GM19351 (cell line): ENCODE measurements around the gene SDSL.

Source experiments
- ATAC-seq: cut with Tn5 transposase; IDR thresholded peaks from one replicate; pipeline ENCODE4 v1.9.1; 2021; ENCODE audit warnings: mild to moderate bottlenecking, moderate library complexity; ENCODE audit not compliant: unreplicated experiment

The SDSL gene, protein sequence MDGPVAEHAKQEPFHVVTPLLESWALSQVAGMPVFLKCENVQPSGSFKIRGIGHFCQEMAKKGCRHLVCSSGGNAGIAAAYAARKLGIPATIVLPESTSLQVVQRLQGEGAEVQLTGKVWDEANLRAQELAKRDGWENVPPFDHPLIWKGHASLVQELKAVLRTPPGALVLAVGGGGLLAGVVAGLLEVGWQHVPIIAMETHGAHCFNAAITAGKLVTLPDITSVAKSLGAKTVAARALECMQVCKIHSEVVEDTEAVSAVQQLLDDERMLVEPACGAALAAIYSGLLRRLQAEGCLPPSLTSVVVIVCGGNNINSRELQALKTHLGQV

DNA sequence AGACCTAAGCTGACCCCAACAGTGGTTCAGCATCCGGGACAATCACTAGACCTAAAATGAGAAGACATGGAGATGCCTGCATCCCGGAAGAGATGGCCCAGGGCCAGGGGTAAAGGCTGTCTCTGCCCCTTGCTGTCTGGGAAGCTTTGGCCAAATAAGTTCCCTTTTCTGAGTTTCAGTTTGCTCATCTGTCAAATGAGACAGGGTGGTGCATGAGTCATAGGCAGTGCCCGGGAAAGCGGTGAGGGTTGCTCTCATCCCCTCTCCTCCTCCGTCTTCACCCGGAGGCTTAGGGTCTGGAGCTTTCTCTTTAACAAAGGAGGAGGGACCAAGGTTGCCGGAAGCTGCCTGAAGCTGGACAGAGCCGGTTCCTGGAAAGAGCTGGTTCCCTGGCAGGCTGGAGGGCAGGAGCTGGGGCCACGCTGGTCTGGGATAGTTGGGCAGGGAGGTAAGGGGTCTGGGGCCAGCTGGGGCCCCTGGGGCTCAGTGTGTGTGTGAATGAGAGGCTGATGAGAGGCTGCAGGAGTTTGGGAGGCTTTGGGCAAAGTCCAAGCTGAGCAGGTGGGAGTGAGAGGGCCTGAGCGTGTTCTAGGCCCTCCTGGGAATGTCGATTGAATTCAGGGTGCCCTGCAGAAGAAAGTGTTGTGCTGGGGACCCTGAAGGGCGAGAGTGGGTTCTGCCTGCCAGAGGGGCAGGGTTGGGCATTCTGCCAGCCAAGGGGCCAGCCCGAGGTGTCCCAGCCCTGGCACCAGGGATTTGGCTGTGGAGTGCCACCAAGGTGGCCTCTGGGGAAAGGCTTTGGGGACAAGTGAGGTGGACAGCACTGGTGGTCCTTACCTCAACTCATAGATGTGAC lies at the start of gene SDSL:
TSS of gene SDSL (plus strand) at position 351 of the 856 bp plus-strand sequence. CDS start 5,603 bp downstream, outside the sequence.
- ATAC-seq, result peak; percentile 75

DNA sequence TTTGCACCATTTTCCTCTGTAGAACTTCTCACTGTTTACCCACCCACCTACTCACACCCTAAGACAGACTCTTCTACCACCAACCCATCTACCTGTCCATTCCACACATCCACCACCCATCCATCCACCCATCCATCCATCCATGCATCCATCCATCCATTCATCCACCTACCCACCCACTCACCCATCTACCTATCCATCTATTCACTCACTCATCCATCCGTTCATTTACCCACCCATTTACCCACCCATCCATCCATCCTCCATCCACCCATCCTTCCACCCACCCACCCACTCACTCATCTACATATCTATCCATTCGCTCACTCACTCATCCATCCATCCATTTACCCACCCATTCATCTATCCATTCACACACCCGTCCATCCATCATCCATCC lies 48.7 kb upstream of the SDSL start:
- ATAC-seq, result no peak

DNA sequence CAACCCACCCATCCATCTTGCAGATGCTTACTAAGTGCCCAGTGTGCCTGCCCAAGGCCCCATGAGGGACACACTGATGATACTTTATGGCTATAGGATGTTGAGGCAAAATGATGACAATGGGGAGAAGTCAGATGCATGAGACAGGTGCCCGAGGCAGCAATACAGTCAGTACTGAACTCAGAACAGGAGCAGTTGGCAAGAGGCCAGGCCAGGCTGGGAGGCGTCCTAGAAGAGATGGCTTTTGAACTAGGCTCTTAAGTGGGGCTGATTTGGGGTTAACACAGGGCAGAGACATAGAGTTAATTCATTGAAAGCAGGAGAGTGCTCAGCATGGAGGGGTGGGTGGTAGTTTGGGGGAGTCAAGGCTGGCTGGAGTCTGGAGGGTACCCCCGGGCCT lies 48.2 kb upstream of the SDSL start:
- ATAC-seq, result no peak

DNA sequence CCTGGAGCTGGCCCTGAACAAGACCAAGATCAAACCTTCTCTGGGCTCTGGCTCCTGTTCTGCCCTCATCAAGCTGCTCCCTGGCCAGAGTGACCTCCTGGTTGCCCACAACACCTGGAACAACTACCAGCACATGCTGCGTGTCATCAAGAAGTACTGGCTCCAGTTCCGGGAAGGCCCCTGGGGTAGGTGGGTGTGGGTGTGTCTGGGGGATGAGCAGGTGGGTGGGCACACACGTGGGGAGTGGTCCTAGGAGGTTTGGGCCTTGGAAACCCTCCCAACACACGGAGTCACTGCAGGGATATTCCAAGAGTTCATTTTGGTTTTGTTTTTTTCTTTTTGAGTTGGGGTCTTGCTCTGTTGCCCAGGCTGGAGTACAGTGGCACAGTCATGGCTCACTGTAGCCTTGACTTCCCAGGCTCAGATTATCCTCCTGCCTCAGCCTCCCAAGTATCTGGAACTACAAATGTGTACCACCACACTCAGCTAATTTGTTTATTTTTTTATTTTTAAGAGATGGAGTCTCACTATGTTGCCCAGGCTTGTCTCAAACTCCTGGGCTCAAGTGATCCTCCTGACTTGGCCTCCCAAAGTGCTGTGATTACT lies 47.3 kb upstream of the SDSL start:
- ATAC-seq, result no peak

DNA sequence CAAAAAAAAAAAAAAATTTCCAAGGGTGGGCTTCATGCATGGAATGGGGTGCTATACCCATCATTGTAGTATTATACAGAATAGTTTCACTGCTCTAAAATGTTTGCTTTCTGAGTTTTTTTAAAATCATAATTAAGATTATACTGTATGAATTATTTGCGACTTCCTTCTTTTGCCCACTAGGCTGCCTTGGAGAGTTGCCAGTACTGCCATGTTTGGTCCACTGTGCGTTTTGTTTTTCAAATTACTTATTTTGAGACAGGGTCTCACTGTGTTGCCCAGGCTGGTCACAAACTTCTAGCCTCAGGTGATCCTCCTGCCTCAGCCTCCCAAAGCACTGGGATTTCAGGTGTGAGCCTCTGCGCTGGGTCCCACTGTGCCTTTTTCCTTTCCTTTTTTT lies 43.9 kb upstream of the SDSL start:
- no peak for ATAC-seq

DNA sequence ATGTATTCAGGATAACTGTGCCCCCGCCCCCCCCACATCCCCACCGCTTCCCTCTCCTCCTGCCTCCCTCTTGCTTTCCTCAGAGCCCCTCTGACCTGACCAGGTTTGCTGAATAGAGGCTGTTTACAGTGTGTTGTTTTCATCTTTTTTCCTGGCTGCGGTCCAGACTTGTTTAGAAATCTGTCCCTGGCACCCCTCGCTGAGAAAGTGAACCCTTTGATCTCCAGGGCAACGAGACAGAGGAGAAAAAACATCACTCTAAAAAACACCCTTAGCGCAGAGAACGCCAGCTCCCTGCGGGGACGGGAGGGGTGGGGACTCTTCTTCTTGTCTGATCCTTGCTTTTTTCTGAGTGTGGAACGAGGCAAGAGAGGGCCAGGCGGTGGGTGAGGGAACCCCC lies 41.0 kb upstream of the SDSL start:
- no peak for ATAC-seq

DNA sequence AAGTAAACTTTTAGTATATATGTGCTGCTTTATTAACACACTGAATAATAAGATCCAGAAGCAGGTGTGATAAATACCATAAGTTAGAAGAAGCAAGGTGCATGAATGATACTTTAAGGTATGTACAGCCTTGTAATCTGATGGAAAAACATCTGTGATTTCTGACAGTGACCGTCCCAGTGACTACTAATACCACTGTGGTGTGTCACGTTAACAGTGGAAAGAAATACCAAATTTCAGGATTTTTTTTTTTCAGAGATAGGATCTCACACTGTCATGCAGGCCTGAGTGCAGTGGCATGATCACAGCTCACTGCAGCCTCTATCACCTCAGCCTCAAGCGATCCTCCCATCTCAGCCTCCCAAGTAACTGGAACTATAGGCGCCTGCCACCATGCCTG lies 40.0 kb upstream of the SDSL start:
- ATAC-seq, result no peak

DNA sequence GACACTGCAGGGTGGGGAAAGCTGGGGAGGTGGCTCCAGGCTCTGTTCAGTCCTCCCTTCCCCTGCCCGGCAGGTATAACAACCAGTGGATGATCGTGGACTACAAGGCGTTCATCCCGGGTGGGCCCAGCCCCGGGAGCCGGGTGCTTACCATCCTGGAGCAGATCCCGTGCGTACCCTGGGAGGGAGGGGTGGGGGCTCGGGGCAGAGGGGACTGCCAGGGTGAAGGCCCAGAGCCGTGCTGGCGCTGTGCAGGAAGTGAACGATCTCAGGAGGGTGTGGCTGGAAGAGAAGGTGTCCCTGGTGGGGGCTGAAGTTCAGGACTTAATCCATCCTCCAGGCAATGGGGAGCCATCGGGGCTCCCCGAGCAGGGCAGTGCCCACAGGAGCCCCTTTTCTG lies 37.4 kb upstream of the SDSL start:
- ATAC-seq, result no peak

DNA sequence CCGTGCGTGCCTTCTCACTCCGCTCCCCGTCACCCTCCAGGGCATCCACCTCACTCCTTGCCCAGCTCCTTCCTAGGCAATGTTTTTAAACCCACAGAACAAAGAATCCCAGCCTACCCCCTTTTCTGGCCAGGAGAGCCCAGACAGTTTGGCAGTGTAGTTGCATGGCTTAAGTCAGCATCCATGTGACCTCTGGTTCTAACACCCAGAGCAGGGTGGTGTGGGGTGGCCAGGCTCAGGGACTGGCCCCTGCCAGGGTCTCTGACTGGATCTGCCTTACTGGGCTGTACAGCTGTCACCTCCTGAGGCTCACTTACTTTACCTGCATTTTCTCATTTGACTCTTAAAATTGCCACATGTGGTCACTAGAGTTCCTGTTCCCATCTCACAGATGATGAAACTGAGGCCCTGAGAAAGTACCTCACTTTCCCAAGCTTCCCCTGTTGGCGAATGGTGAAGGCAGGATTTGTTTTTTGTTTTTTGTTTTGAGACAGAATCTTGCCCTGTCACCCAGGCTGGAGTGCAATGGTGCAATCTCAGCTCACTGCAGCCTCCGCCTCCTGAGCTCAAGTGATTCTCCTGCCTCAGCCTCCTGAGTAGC lies 36.8 kb upstream of the SDSL start:
- no peak for ATAC-seq

DNA sequence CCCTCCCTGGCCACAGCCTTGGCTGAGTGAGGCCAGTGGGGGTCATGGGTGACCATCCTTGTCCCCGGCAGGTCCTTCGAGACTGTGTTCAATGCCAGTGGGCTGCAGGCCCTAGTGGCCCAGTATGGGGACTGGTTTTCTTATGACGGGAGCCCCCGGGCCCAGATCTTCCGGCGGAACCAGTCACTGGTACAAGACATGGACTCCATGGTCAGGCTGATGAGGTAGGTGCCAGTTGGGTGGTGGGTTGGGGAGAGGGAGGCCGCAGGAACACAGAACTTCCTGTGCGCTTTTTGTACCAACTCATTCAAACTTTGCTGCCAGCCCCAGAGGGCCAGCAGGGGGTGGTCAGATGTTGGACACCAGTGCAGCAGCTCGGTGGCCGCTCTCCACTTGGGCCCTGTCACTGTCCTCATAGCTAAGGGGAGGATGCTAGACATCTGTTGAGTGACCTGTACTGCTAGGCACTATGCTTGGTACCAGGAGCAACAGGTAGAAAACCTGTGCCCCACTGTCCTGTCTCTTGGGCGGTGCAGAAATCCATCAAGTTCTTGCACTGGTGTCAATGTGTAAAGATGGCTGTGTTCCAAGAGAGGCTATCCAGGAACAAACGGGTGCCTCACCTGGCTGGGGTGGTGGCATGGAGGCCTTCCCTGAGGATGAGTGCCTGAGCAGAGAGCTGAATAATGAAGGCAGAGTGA lies 35.2 kb upstream of the SDSL start:
- no peak for ATAC-seq

DNA sequence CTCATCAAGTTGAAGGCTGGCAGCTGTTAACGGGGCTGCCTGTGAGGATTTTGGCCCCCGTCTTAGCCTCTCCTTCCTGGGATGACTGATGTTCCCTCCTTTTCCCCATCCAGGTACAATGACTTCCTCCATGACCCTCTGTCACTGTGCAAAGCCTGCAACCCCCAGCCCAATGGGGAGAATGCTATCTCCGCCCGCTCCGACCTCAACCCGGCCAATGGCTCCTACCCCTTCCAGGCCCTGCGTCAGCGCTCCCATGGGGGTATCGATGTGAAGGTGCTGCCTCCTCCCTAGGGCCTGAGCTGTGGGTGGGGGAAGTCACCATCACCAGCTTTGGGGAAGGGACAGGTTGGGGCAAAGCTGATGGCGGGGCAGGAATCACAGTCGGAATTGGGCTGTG lies 34.5 kb upstream of the SDSL start:
- no peak for ATAC-seq

DNA sequence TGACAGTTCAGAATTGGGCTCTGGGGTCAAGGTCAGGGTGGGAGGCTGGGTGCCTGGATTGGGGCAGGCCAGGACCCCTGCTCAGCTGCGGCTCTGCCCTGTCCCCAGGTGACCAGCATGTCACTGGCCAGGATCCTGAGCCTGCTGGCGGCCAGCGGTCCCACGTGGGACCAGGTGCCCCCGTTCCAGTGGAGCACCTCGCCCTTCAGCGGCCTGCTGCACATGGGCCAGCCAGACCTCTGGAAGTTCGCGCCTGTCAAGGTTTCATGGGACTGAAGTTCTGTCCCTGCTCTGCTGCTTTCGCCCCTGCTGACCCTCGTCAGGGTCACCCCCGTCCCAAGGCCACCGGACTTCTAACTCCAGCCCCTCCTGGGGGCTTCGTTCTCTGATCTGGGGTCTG lies 33.8 kb upstream of the SDSL start:
- ATAC-seq, result no peak

DNA sequence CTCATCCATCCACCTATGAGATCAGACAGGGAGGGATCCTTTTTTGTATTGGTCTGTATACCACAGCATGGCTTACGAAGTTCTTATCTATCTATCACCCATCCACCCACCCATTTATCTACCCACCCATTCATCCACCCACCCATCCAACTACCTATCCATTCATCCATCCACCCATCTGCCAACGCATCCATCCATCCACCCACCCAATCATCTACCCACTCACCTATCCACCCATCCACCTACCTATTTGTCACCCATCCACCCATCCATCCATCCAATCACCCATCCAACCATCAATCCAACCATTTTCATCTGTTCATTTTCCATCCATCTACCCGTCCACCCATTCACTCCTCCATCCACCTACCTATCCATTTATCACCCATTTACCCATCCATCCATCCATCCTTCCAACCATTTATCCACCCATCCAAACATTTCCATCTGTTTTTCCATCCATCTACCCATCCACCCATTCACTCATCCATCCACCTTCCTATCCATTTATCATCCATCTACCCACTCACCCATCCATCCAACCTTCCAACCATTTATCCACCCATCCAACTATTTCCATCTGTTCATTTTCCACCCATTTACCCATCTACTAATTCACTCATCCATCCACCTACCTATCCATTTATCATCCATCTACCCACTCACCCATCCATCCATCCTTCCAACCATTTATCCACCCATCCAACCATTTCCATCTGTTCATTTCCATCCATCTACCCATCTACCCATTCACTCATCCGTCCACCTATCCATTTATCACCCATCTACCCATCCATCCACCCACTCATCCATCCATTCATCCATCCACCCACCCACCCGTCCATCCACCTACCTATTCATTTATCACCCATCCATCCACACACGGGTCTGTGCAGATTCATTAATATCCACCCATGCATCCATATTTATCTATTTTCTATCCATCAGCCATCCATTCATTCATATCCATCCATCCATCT lies 31.8 kb upstream of the SDSL start:
- ATAC-seq, result no peak

DNA sequence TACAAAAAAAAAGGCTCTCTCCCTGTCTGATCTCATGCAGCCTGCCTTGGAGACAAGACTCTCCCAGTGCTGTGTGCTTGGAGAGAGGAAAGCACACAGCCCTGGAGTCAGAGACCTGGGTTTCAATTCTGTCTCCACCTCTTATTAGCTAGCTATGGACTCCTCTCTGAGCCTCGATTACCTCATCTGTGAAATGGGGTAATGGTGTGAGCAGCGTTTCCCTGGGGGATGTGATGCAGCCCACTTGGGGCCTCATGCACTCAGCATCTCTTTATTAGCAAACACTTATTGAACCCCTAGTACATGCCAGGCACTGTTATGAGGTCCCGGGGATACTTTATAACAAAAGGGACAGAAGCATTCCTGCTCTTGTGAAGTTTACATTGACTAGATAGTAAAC lies 31.0 kb upstream of the SDSL start:
- no peak for ATAC-seq

DNA sequence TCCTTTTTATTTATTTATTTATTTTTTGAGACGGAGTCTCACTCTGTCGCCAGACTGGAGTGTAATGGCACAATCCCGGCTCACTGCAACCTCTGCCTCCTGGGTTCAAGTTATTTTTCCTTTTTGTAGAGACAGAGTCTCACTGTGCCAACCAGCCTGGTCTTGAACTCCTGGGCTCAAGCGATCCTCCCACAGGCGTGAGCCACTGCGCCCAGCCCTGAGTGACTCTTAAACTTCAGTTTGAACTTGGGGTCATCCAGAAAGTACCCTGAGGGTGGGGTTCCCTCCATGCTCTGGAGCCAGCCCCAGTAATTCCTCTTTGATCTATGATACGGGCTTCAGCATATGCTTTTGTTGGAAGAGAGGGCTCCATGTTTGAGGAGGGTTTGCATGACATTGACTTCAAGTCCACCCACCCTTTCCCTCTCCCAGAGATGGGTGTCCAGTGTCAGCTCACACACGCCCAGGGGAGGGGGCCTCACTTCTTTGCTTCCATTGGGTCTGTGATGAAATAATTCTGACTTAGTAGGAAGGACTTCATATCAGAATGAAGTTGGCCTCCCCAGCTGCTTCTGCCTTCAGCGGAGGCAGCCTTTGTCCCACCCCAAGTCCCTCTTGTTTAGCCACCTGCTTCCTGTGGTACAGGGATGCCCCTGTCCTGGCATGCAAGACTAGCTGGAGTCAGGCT lies 30.4 kb upstream of the SDSL start:
- ATAC-seq, result no peak

DNA sequence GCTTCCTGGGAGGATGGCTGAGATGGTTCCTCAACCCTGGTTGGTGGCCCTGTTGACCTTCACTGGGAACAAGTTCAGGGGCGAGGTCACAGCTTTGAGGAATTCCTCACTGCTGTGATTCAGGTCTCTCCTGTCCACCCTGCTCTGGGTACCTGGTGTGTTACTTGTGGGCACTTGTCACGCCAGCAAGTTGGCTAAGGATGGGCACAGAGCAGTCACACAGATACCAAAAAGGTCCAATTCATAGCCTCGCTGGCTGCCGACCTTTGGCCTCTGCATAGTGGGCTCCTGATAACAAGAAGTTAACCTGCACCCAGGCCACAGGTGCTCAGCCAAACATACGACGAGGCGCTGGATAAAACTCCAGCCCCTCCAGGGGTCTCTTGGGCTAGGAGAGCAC lies 29.7 kb upstream of the SDSL start:
- ATAC-seq, result no peak

DNA sequence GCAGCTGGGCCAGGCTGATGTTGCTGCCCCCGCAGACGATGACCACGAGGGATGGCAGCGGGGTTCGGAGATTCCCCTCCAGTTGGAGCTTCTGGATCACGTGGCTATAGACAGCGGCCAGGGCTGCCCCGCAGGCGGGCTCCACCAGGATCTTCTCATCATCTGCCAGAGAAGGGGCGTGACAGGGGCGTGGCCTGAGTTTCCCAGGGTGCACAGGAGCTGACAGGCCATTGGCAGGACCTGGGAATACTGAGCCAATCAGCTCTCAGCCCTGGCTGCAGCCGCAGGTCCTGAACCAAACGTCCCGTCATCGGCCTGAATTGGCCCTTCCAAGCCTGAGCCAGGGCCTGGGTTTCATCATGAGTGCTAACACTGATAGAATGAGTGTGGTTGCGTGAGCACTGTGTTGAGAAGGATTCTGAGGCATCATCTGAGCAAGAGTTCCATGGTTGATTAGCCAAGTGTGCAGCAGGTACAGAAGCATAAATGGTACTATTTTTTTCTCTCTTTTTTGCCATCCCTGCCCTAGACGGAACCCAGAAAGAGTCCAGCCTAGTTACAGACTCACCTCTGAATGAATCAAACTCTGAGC lies 29.1 kb upstream of the SDSL start:
- ATAC-seq, result peak; percentile 76

DNA sequence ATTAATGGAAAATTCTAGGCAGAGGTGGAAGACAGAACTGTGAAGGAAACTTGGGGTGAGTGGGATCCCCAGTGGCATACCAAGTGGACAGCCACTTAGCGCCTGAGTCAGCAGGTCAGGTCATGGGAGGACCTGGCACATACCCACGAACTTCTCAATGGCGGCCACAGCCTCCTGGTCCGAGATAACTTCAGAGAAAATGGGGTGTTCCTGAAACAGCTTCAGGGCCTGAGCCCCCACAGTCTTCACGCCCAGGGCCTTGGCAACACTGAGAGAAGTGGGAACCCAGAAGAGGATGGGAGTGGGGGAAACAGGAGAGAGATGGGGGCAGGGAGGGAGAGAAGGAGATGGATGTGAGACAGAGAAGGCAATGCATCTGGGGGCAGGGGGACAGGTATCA lies 28.4 kb upstream of the SDSL start:
- ATAC-seq, result no peak

DNA sequence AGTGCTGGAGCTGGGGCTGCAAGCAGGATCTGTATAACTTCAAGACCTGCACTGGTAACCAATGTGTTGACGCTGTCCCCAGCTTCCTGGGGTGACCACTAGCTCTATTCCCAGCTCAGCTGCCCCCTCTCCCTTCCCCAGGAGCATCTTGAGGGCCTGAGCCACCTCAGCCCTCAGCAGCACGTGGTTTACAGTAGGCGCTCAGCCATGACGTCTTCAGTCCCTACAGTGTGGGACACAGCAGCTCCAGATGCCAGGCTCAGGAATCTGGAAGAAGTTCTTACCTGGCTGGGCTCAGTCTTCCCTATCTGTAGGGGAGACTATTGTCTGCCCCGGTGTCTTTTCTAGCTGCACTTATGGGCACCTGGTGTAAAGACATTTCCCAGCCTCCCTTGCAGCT lies 27.1 kb upstream of the SDSL start:
- no peak for ATAC-seq
